OCI-LY7 (cell line): ENCODE results near the gene DPF3. TPM values are rescaled to one million over a fixed set of nuclear protein-coding genes. Genes with fewer than 3 reads are reported as not detected.

Experiments used
- BruUV-seq: library from RNA; stranded (reverse); fragments of 400-500 nt; replicated peaks from 2 replicates; lab custom pipeline; 2021; lab: Mats Ljungman, UMichigan
- CTCF ChIA-PET: fragments of 300-600 bp; sonication (Branson Sonifier 250); formaldehyde crosslinking; loops from one replicate; lab custom pipeline; 2022; ENCODE audit warnings: antibody characterized with exemption; ENCODE audit not compliant: unreplicated experiment; lab: Charles Lee
- POLR2A ChIA-PET: fragments of 300-600 bp; sonication (Branson Sonifier 250); formaldehyde crosslinking; loops from one replicate; lab custom pipeline; 2022; ENCODE audit warnings: antibody characterized with exemption; lab: Charles Lee
- DNase-seq: peaks from one replicate; pipeline ENCODE4 v3.0.0-alpha.2; 2015; ENCODE audit warnings: low spot score
- H2AFZ ChIP-seq: fragments of 200-600 bp; sonication (generic), shearing (Covaris generic); 2 replicates; pipeline ENCODE4 v1.6.1; 2014; ENCODE audit warnings: mild to moderate bottlenecking, antibody characterized with exemption, low read length, moderate library complexity
- H3K27ac ChIP-seq: fragments of 200-600 bp; sonication (generic); 2 replicates; pipeline ENCODE4 v1.5.1; 2014; ENCODE audit warnings: mixed run types, low read depth, mild to moderate bottlenecking, moderate library complexity, low read length, inconsistent platforms; ENCODE audit not compliant: poor library complexity, severe bottlenecking
- H3K36me3 ChIP-seq: fragments of 200-600 bp; sonication (generic); 2 replicates; pipeline ENCODE4 v1.6.1; 2014; ENCODE audit warnings: mild to moderate bottlenecking, antibody characterized with exemption, low read length, moderate library complexity, mixed read lengths; ENCODE audit not compliant: insufficient read depth
- H3K4me1 ChIP-seq: fragments of 200-600 bp; sonication (generic); 2 replicates; pipeline ENCODE4 v1.5.1; 2014; ENCODE audit warnings: mild to moderate bottlenecking, low read length; ENCODE audit not compliant: insufficient read depth, poor library complexity, severe bottlenecking
- H3K4me2 ChIP-seq: fragments of 200-600 bp; sonication (generic); 2 replicates; pipeline ENCODE4 v1.6.1; 2014; ENCODE audit warnings: mild to moderate bottlenecking, low read length
- H3K4me3 ChIP-seq: fragments of 200-600 bp; sonication (generic); 2 replicates; pipeline ENCODE4 v1.5.1; 2014; ENCODE audit warnings: mild to moderate bottlenecking, low read depth, low read length; ENCODE audit not compliant: poor library complexity, severe bottlenecking
- H3K79me2 ChIP-seq: fragments of 200-600 bp; sonication (generic); 2 replicates; pipeline ENCODE4 v1.6.1; 2016; ENCODE audit warnings: low read depth, mild to moderate bottlenecking, low read length, moderate library complexity, mixed read lengths; ENCODE audit not compliant: insufficient read depth
- H3K9me2 ChIP-seq: fragments of 200-600 bp; sonication (generic); 2 replicates; pipeline ENCODE4 v1.6.1; 2016; ENCODE audit warnings: mild to moderate bottlenecking, low read length, mixed read lengths; ENCODE audit not compliant: insufficient read depth
- H3K9me3 ChIP-seq: fragments of 200-600 bp; sonication (generic); 2 replicates; pipeline ENCODE4 v1.6.1; 2014; ENCODE audit warnings: mild to moderate bottlenecking, mixed run types, low read length, mixed read lengths
- H4K20me1 ChIP-seq: fragments of 200-600 bp; sonication (generic); 2 replicates; pipeline ENCODE4 v1.6.1; 2014; ENCODE audit warnings: mild to moderate bottlenecking, antibody characterized with exemption, low read length, moderate library complexity, mixed read lengths; ENCODE audit not compliant: insufficient read depth
- EZH2phosphoT487 ChIP-seq: fragments of 200-600 bp; sonication (generic); IDR thresholded peaks from 2 replicates; pipeline ENCODE4 v1.6.1; 2018; ENCODE audit warnings: low read depth, borderline replicate concordance, mild to moderate bottlenecking, mixed run types, antibody characterized with exemption, low read length, moderate library complexity, mixed read lengths
- intact Hi-C: fragments of 100-400 bp; cut with micrococcal nuclease; formaldehyde crosslinking; loops from one replicate; pipeline ENCODE4 v1.10.0; 2022; ENCODE audit not compliant: unreplicated experiment
- total RNA-seq, 2 experiments: library from RNA; depleted of rRNA in 1 of 2; stranded (reverse); fragments of >200 nt in 1 of 2; shearing (Covaris generic) in 1 of 2; gene quantifications; 2 replicates each; pipeline ENCODE4 v1.2.3, GENCODE V29; 2014 to 2022
- TF ChIP-seq, protein P1 (sequence below): fragments of 200-600 bp; sonication (generic); conservative IDR thresholded peaks from 2 replicates; pipeline ENCODE4 v1.5.1; 2014; ENCODE audit warnings: mild to moderate bottlenecking, antibody characterized with exemption, low read length, moderate library complexity, mixed read lengths

DPF3 gene
- total RNA-seq, 2 experiments from 2014 or later: 0.42 TPM; not detected in 1

DNA sequence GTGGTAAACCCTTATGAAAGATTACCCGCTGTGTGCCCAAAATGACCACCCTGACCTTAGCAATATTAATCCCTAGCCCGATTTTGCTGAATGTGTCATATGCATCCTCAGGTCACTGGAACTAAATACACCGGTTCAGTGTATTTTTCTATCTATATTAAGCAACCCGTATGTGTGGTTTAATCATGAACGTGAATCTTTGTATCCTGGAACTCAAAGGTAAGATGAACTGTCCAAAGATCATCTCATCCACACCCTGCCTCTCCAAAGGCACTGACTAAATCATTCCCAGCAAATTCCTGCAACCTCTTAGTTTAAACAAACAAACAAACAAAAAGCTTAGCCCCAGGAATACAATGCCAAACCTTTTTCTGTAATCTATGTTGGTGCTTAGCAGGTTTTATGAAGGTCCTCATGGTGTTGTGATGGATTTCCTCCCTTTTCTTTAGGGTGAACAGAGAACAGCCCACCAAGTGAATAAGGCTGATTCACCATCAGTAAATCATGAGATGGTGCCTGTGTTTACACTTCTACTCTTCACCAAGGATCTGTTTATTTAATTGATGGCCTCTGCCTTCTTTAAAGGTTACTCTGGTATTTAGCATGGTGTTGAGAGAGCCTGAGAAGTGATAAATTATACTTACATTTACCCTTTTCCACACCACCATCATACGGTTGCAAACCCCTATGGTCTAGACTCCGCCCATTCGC lies 298.6 kb downstream of the DPF3 start:
- DNase-seq: no peak
- BruUV-seq: no TSS peak
- Histone ChIP-seq H3K4me1 (peaks cover 6% of the 10 kb centered on the region), H3K9me3 (no peaks in the 10 kb centered on the region), H3K9me2 (no peaks in the 10 kb centered on the region), H3K4me3 (no peak overlapping the region), H3K79me2 (no peaks in the 10 kb centered on the region), H2AFZ (no peak overlapping the region), H3K4me2 (no peak overlapping the region), H3K27ac (no peak overlapping the region), H3K36me3 (no peaks in the 10 kb centered on the region), H4K20me1 (no peaks in the 10 kb centered on the region)
- intact Hi-C loops: no loop called here
- ChIA-PET POLR2A (interaction anchor here (0.5 kb wide), 1 partner anchor 124 kb away, joined by 3 read pairs; no protein-coding TSS in a partner anchor), CTCF (no interaction called here)
- TF ChIP-seq, protein P1, sequence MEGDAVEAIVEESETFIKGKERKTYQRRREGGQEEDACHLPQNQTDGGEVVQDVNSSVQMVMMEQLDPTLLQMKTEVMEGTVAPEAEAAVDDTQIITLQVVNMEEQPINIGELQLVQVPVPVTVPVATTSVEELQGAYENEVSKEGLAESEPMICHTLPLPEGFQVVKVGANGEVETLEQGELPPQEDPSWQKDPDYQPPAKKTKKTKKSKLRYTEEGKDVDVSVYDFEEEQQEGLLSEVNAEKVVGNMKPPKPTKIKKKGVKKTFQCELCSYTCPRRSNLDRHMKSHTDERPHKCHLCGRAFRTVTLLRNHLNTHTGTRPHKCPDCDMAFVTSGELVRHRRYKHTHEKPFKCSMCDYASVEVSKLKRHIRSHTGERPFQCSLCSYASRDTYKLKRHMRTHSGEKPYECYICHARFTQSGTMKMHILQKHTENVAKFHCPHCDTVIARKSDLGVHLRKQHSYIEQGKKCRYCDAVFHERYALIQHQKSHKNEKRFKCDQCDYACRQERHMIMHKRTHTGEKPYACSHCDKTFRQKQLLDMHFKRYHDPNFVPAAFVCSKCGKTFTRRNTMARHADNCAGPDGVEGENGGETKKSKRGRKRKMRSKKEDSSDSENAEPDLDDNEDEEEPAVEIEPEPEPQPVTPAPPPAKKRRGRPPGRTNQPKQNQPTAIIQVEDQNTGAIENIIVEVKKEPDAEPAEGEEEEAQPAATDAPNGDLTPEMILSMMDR: no peak
- no peak for TF ChIP-seq EZH2phosphoT487

DNA sequence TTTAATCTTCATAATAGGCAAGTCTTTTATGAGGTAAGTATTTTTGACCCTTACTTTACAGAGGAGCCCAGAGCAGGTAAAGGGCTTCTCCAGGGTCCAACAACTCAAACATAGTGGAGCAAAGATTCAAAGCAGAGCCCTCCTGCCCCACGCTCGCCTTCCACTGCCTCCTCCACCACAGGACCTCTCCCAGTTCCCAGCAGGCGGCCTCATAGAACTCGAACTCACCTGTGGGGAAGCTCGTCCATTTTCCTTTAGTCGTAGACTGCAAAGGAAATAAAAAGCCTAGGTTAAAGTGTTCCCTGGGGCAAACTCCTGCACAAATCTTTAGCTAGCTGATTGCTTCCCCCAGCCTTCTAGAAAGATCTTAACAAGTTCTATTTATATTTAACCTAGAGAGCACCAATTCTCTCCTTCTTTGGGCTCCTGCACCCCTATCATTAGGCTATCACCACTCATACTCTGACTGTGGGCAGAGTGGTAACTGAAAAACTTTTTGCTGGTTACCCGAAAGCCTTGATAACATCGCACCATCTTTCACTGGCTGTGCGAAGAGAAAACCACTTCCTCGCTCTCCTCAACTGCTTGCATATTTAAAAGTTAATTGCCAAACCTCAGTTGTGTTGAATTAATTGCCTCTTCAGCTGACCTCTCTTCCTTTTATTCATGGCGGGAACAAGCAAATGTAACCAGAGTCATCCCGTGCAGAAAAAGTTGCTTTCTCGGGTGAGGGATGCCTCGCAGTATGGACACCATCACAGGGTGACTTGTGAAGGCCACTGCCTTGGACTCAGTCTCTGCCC lies 299.6 kb downstream of the DPF3 start:
- TF ChIP-seq EZH2phosphoT487: no peak
- TF ChIP-seq, protein P1: no peak
- BruUV-seq: no TSS peak
- Histone ChIP-seq H3K4me2 (no peak overlapping the region), H3K4me1 (peaks cover 6% of the 10 kb centered on the region), H2AFZ (no peak overlapping the region), H3K4me3 (no peak overlapping the region), H3K9me3 (no peaks in the 10 kb centered on the region), H3K9me2 (no peaks in the 10 kb centered on the region), H4K20me1 (no peaks in the 10 kb centered on the region), H3K36me3 (no peaks in the 10 kb centered on the region), H3K79me2 (no peaks in the 10 kb centered on the region), H3K27ac (no peak overlapping the region)
- CTCF ChIA-PET: no interaction called here
- POLR2A ChIA-PET: interaction anchor here (0.8 kb wide), 1 partner anchor 78 kb away, joined by 3 read pairs; no protein-coding TSS in a partner anchor
- intact Hi-C loops: no loop called here
- DNase-seq: no peak
